Measurements from ENCODE around the gene PAPLN.

Gene PAPLN

GRCh38 chr14:73261075-73261474 is 23.8 kb downstream of the PAPLN start:
- DNase-seq (ENCODE audit: low read depth in 2 of 3, low spot score in 2 of 3): no peak

- no peak for DNase-seq (ENCODE audit: low read depth in 2 of 3, low spot score in 2 of 3)
Observed at GRCh38 chr14:73261520-73262426, 24.5 kb downstream of the PAPLN start.

GRCh38 chr14:73262427-73263183 is 25.3 kb downstream of the PAPLN start:
- no peak for DNase-seq (ENCODE audit: low read depth in 2 of 3, low spot score in 2 of 3)

GRCh38 chr14:73263606-73264005 is 26.3 kb downstream of the PAPLN start:
- DNase-seq (ENCODE audit: low read depth in 2 of 3, low spot score in 2 of 3): no peak

- DNase-seq (ENCODE audit: low read depth in 2 of 3, low spot score in 2 of 3): no peak
Observed at GRCh38 chr14:73264080-73264884, 27.0 kb downstream of the PAPLN start.

- no peak for DNase-seq (ENCODE audit: low read depth in 2 of 3, low spot score in 2 of 3)
Observed at GRCh38 chr14:73264885-73265720, 27.8 kb downstream of the PAPLN start.

- no peak for DNase-seq (ENCODE audit: low read depth in 2 of 3, low spot score in 2 of 3)
Observed at GRCh38 chr14:73265721-73266046, 28.4 kb downstream of the PAPLN start.

- no peak for DNase-seq (ENCODE audit: low read depth in 2 of 3, low spot score in 2 of 3)
Observed at GRCh38 chr14:73266317-73266716, 29.0 kb downstream of the PAPLN start.

- DNase-seq (ENCODE audit: low read depth in 2 of 3, low spot score in 2 of 3): no peak
Observed at GRCh38 chr14:73267474-73267873, 30.2 kb downstream of the PAPLN start.

- no peak for DNase-seq (ENCODE audit: low read depth in 2 of 3, low spot score in 2 of 3)
Observed at GRCh38 chr14:73269729-73270531, 32.6 kb downstream of the PAPLN start.

- no peak for DNase-seq (ENCODE audit: low read depth in 2 of 3, low spot score in 2 of 3)
Observed at GRCh38 chr14:73272393-73272792, 35.1 kb downstream of the PAPLN start.

GRCh38 chr14:73273799-73274198 is 36.5 kb downstream of the PAPLN start:
- no peak for DNase-seq (ENCODE audit: low read depth in 2 of 3, low spot score in 2 of 3)

- DNase-seq (ENCODE audit: low read depth in 2 of 3, low spot score in 2 of 3): no peak
Observed at GRCh38 chr14:73276836-73277235, 39.5 kb downstream of the PAPLN start.

- no peak for DNase-seq (ENCODE audit: low read depth in 2 of 3, low spot score in 2 of 3)
Observed at GRCh38 chr14:73277376-73277775, 40.1 kb downstream of the PAPLN start.

- no peak for DNase-seq (ENCODE audit: low read depth in 2 of 3, low spot score in 2 of 3)
Observed at GRCh38 chr14:73280903-73281302, 43.6 kb downstream of the PAPLN start.

GRCh38 chr14:73283608-73284379 is 46.5 kb downstream of the PAPLN start:
- DNase-seq (ENCODE audit: low read depth in 2 of 3, low spot score in 2 of 3): no peak

GRCh38 chr14:73285979-73286378 is 48.7 kb downstream of the PAPLN start:
- DNase-seq (ENCODE audit: low read depth in 2 of 3, low spot score in 2 of 3): no peak

GRCh38 chr14:73286598-73286997 is 49.3 kb downstream of the PAPLN start:
- DNase-seq (ENCODE audit: low read depth in 2 of 3, low spot score in 2 of 3): no peak

- no peak for DNase-seq (ENCODE audit: low read depth in 2 of 3, low spot score in 2 of 3)
Observed at GRCh38 chr14:73287071-73287470, 49.8 kb downstream of the PAPLN start.
